Natural killer cell treated with Interleukin-12 subunit alpha and Interleukin-12 subunit beta and Interleukin-15 and Interleukin-18, amount 100 ng/mL, for 72 hours (primary cell): ENCODE results near the gene PITHD1. TPM values are rescaled to one million over a fixed set of nuclear protein-coding genes. Genes with fewer than 3 reads are reported as not detected.
"Not testable (repeated sequence)": the region's sequence is repeated elsewhere in the genome, so short reads cannot be mapped to it uniquely, and the experiment has no call there.

Experiments
- ATAC-seq, 2 donors: fragments of 150-1000 bp; cut with Tn5 transposase in 1 of 2; sonication (Bioruptor Pico), chemical (Tn5 transposase) in 1 of 2; 2 replicates each; pipeline ENCODE4 v1.10.0; 2021
- DNase-seq: peaks from one replicate; pipeline ENCODE4 v3.0.0; 2022; ENCODE audit warnings: low spot score
- H3K27ac Mint-ChIP-seq, 2 donors: 1 replicate in 1 of 2; 2 replicates in 1 of 2; pipeline ENCODE4 v1.8.0; 2022; ENCODE audit warnings: mixed read lengths in 2 of 2, mild to moderate bottlenecking in 1 of 2, moderate library complexity in 1 of 2
- H3K27me3 Mint-ChIP-seq, 2 donors: 1 replicate in 1 of 2; 2 replicates in 1 of 2; pipeline ENCODE4 v1.8.0; 2022; ENCODE audit warnings: mixed read lengths in 2 of 2
- H3K36me3 Mint-ChIP-seq: one replicate; pipeline ENCODE4 v1.8.0; 2022; ENCODE audit warnings: mixed read lengths
- H3K4me1 Mint-ChIP-seq, 2 donors: 1 replicate in 1 of 2; 2 replicates in 1 of 2; pipeline ENCODE4 v1.8.0; 2022; ENCODE audit warnings: low read depth in 2 of 2, mixed read lengths in 2 of 2, mild to moderate bottlenecking in 1 of 2
- H3K4me3 Mint-ChIP-seq: one replicate; pipeline ENCODE4 v1.8.0; 2022; ENCODE audit warnings: mixed read lengths
- H3K9me3 Mint-ChIP-seq: 2 replicates; pipeline ENCODE4 v1.8.0; 2022; ENCODE audit warnings: mixed read lengths
- total RNA-seq, 2 donors: library from RNA; stranded (reverse); gene quantifications; one replicate each; pipeline ENCODE4 v1.2.3, GENCODE V29; 2022

Gene PITHD1
- total RNA-seq, 2 donors from 2014 or later, result 68.6 to 77.7 TPM

- Mint-ChIP-seq H3K4me3 (no peak overlapping the region), H3K9me3 (no peaks in the 10 kb centered on the region), H3K4me1 (peaks cover 9 to 11% of the 10 kb centered on the region in 2 donors), H3K36me3 (no peaks in the 10 kb centered on the region), H3K27ac (peak overlapping the region; percentile 85 to 93), H3K27me3 (no peaks in the 10 kb centered on the region)
- ATAC-seq (no peak), DNase-seq (no peak)
Observed at GRCh38 chr1:23798662-23799142, 20.5 kb downstream of the PITHD1 start.

GRCh38 chr1:23799255-23799569 lies 21.0 kb downstream of the PITHD1 start:
- H3K4me1 Mint-ChIP-seq, result peaks cover 9 to 11% of the 10 kb centered on the region in 2 donors
- no peaks in the 10 kb centered on the region for H3K36me3 Mint-ChIP-seq
- H3K9me3 Mint-ChIP-seq, result no peaks in the 10 kb centered on the region
- peak overlapping the region; percentile 95 for H3K4me3 Mint-ChIP-seq
- no peaks in the 10 kb centered on the region for H3K27me3 Mint-ChIP-seq
- no peak for ATAC-seq
- H3K27ac Mint-ChIP-seq, result peak overlapping the region; percentile 85 to 93
- no peak for DNase-seq

- Mint-ChIP-seq H3K36me3 (no peaks in the 10 kb centered on the region), H3K4me1 (peaks cover 9 to 11% of the 10 kb centered on the region in 2 donors), H3K27me3 (no peaks in the 10 kb centered on the region), H3K9me3 (no peaks in the 10 kb centered on the region), H3K4me3 (peak overlapping the region; percentile 95), H3K27ac (peak overlapping the region; percentile 85 to 93)
- DNase-seq, result peak; percentile 85
- peak; percentile 60 to 62 for ATAC-seq
Observed at GRCh38 chr1:23799570-23800399, 21.6 kb downstream of the PITHD1 start.

GRCh38 chr1:23800400-23801337 lies 22.5 kb downstream of the PITHD1 start, which contains the start of gene GALE:
GALE (minus strand) TSS chr1:23800754; CDS start chr1:23799007, 1,747 bp downstream.
- Mint-ChIP-seq H3K36me3 (no peaks in the 10 kb centered on the region), H3K9me3 (no peaks in the 10 kb centered on the region), H3K27me3 (no peaks in the 10 kb centered on the region), H3K4me1 (peaks cover 9 to 11% of the 10 kb centered on the region in 2 donors), H3K27ac (peak within 1 kb of the TSS; percentile 85 to 93), H3K4me3 (peak within 1 kb of the TSS; percentile 95)
- ATAC-seq, result peak; percentile 94 to 96
- DNase-seq, result peak; percentile 98

- no peak for ATAC-seq
- Mint-ChIP-seq H3K36me3 (no peaks in the 10 kb centered on the region), H3K27ac (peak overlapping the region; percentile 85 to 93), H3K4me1 (peaks cover 9 to 11% of the 10 kb centered on the region in 2 donors), H3K27me3 (no peaks in the 10 kb centered on the region), H3K4me3 (peak overlapping the region; percentile 95), H3K9me3 (no peaks in the 10 kb centered on the region)
- DNase-seq, result no peak
Observed at GRCh38 chr1:23801338-23801748, 23.1 kb downstream of the PITHD1 start.

GRCh38 chr1:23801876-23802275 lies 23.7 kb downstream of the PITHD1 start:
- no peak for DNase-seq
- H3K36me3 Mint-ChIP-seq, result no peaks in the 10 kb centered on the region
- H3K27ac Mint-ChIP-seq, result peak overlapping the region; percentile 27 to 85

GRCh38 chr1:23802809-23803342 lies 24.7 kb downstream of the PITHD1 start:
- H3K4me3 Mint-ChIP-seq, H3K36me3 Mint-ChIP-seq, ATAC-seq: not testable (repeated sequence)

More at GRCh38 chr1:23801876-23802275, 23.7 kb downstream of the PITHD1 start:
- H3K4me1 Mint-ChIP-seq, result peaks cover 9 to 11% of the 10 kb centered on the region in 2 donors
- ATAC-seq, result no peak
- no peaks in the 10 kb centered on the region for H3K9me3 Mint-ChIP-seq
- H3K27me3 Mint-ChIP-seq, result no peaks in the 10 kb centered on the region
- H3K4me3 Mint-ChIP-seq, result peak overlapping the region; percentile 25

GRCh38 chr1:23803674-23804073 lies 25.5 kb downstream of the PITHD1 start:
- no peak for DNase-seq
- Mint-ChIP-seq H3K4me3 (no peak overlapping the region), H3K27ac (peak overlapping the region in 1 of 2 donors; percentile 82), H3K27me3 (no peaks in the 10 kb centered on the region), H3K9me3 (no peaks in the 10 kb centered on the region), H3K4me1 (peaks cover 9 to 10% of the 10 kb centered on the region in 2 donors), H3K36me3 (no peaks in the 10 kb centered on the region)
- no peak for ATAC-seq

More at GRCh38 chr1:23802809-23803342, 24.7 kb downstream of the PITHD1 start:
- peak overlapping the region in 1 of 2 donors; percentile 82 for H3K27ac Mint-ChIP-seq
- H3K9me3 Mint-ChIP-seq, H3K27me3 Mint-ChIP-seq, DNase-seq: not testable (repeated sequence)
- peaks cover 9 to 11% of the 10 kb centered on the region in 2 donors for H3K4me1 Mint-ChIP-seq

- ATAC-seq (no peak), DNase-seq (no peak)
- no peaks in the 10 kb centered on the region for H3K9me3 Mint-ChIP-seq
- no peak overlapping the region for H3K4me3 Mint-ChIP-seq
- H3K4me1 Mint-ChIP-seq, result peaks cover 7 to 9% of the 10 kb centered on the region in 2 donors
- H3K27ac Mint-ChIP-seq, result no peak overlapping the region
- H3K36me3 Mint-ChIP-seq, result no peaks in the 10 kb centered on the region
- H3K27me3 Mint-ChIP-seq, result no peaks in the 10 kb centered on the region
Observed at GRCh38 chr1:23804183-23804835, 26.1 kb downstream of the PITHD1 start.

- Mint-ChIP-seq H3K4me1 (peaks cover 4 to 11% of the 10 kb centered on the region in 2 donors), H3K27me3 (no peaks in the 10 kb centered on the region), H3K9me3 (no peaks in the 10 kb centered on the region), H3K36me3 (no peaks in the 10 kb centered on the region), H3K27ac (no peak overlapping the region), H3K4me3 (no peak overlapping the region)
- no peak for ATAC-seq
- no peak for DNase-seq
Observed at GRCh38 chr1:23805025-23805424, 26.8 kb downstream of the PITHD1 start.

GRCh38 chr1:23806280-23806679 lies 28.1 kb downstream of the PITHD1 start:
- Mint-ChIP-seq H3K36me3 (no peaks in the 10 kb centered on the region), H3K27ac (no peak overlapping the region), H3K4me1 (peaks cover 4 to 18% of the 10 kb centered on the region in 2 donors), H3K27me3 (no peaks in the 10 kb centered on the region), H3K4me3 (no peak overlapping the region), H3K9me3 (no peaks in the 10 kb centered on the region)
- no peak for DNase-seq
- ATAC-seq, result no peak

GRCh38 chr1:23807453-23807852 lies 29.2 kb downstream of the PITHD1 start:
- ATAC-seq (no peak), DNase-seq (no peak)
- Mint-ChIP-seq H3K4me3 (no peak overlapping the region), H3K27ac (peak overlapping the region; percentile 2 to 31), H3K36me3 (no peaks in the 10 kb centered on the region), H3K27me3 (no peaks in the 10 kb centered on the region), H3K9me3 (no peaks in the 10 kb centered on the region), H3K4me1 (peaks cover 4 to 18% of the 10 kb centered on the region in 2 donors)

- DNase-seq, result peak; percentile 82
- Mint-ChIP-seq H3K9me3 (no peaks in the 10 kb centered on the region), H3K36me3 (no peaks in the 10 kb centered on the region), H3K27me3 (no peaks in the 10 kb centered on the region), H3K4me3 (no peak overlapping the region), H3K4me1 (peaks cover 4 to 18% of the 10 kb centered on the region in 2 donors), H3K27ac (no peak overlapping the region)
- ATAC-seq, result peak; percentile 90 to 91
Observed at GRCh38 chr1:23809751-23810171, 31.5 kb downstream of the PITHD1 start.
